Mesothelial cell of epicardium (in vitro differentiated cells): ENCODE data around the gene SAP30BP. TPM values are rescaled to one million over a fixed set of nuclear protein-coding genes. Genes with fewer than 3 reads are reported as not detected.
A peak's percentile ranks its signal among the peaks of the same experiment; 100 is the strongest.

Experiments
- DNase-seq, 2 experiments: peaks; one replicate each; pipeline ENCODE4 v3.0.0; 2021; ENCODE audit warnings: low spot score in 2 of 2; ENCODE audit not compliant: unreplicated experiment in 2 of 2
- H3K27ac Mint-ChIP-seq: 2 replicates; pipeline ENCODE4 v1.8.0; 2021; ENCODE audit warnings: mixed read lengths
- H3K27me3 Mint-ChIP-seq: 2 replicates; pipeline ENCODE4 v1.8.0; 2021; ENCODE audit warnings: low read depth, mixed read lengths
- H3K36me3 Mint-ChIP-seq: 2 replicates; pipeline ENCODE4 v1.8.0; 2021; ENCODE audit warnings: mixed read lengths
- H3K4me1 Mint-ChIP-seq: 2 replicates; pipeline ENCODE4 v1.8.0; 2021; ENCODE audit warnings: mixed read lengths
- H3K4me3 Mint-ChIP-seq: 2 replicates; pipeline ENCODE4 v1.8.0; 2021; ENCODE audit warnings: mild to moderate bottlenecking, moderate library complexity, mixed read lengths
- H3K9me3 Mint-ChIP-seq: 2 replicates; pipeline ENCODE4 v1.8.0; 2021; ENCODE audit warnings: mixed read lengths
- total RNA-seq: library from RNA; stranded (reverse); gene quantifications from 3 replicates; pipeline ENCODE4 v1.2.1, GENCODE V29; 2021
- TF ChIP-seq, protein P1 (sequence below): fragments of 200-600 bp; sonication (generic); IDR thresholded peaks from one replicate; pipeline ENCODE4 v1.5.0; 2021; ENCODE audit warnings: antibody characterized with exemption; ENCODE audit not compliant: unreplicated experiment

The SAP30BP gene
- total RNA-seq, 1 donor from 2014 or later: 96.0 TPM

- no peak overlapping the region for H3K4me3 Mint-ChIP-seq
- peaks cover 30% of the 10 kb centered on the region for H3K4me1 Mint-ChIP-seq
- H3K27ac Mint-ChIP-seq: no peak overlapping the region
- no peaks in the 10 kb centered on the region for H3K27me3 Mint-ChIP-seq
- TF ChIP-seq, protein P1, sequence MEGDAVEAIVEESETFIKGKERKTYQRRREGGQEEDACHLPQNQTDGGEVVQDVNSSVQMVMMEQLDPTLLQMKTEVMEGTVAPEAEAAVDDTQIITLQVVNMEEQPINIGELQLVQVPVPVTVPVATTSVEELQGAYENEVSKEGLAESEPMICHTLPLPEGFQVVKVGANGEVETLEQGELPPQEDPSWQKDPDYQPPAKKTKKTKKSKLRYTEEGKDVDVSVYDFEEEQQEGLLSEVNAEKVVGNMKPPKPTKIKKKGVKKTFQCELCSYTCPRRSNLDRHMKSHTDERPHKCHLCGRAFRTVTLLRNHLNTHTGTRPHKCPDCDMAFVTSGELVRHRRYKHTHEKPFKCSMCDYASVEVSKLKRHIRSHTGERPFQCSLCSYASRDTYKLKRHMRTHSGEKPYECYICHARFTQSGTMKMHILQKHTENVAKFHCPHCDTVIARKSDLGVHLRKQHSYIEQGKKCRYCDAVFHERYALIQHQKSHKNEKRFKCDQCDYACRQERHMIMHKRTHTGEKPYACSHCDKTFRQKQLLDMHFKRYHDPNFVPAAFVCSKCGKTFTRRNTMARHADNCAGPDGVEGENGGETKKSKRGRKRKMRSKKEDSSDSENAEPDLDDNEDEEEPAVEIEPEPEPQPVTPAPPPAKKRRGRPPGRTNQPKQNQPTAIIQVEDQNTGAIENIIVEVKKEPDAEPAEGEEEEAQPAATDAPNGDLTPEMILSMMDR: no peak
- no peaks in the 10 kb centered on the region for H3K36me3 Mint-ChIP-seq
- peak in 1 of 2 experiments; percentile 8 for DNase-seq
- H3K9me3 Mint-ChIP-seq: no peaks in the 10 kb centered on the region
Observed at GRCh38 chr17:75638893-75639292, 28.2 kb upstream of the SAP30BP start.

GRCh38 chr17:75639327-75639726 lies 27.8 kb upstream of the SAP30BP start:
- Mint-ChIP-seq H3K27me3 (no peaks in the 10 kb centered on the region), H3K27ac (no peak overlapping the region), H3K4me1 (peaks cover 25% of the 10 kb centered on the region), H3K36me3 (no peaks in the 10 kb centered on the region), H3K9me3 (no peaks in the 10 kb centered on the region), H3K4me3 (no peak overlapping the region)
- TF ChIP-seq, protein P1: no peak
- no peak for DNase-seq

GRCh38 chr17:75639771-75640555 lies 27.2 kb upstream of the SAP30BP start:
- H3K4me3 Mint-ChIP-seq: peak overlapping the region; percentile 28
- H3K27ac Mint-ChIP-seq: no peak overlapping the region
- DNase-seq: peak in 1 of 2 experiments; percentile 17
- H3K9me3 Mint-ChIP-seq: no peaks in the 10 kb centered on the region
- H3K27me3 Mint-ChIP-seq: no peaks in the 10 kb centered on the region
- no peaks in the 10 kb centered on the region for H3K36me3 Mint-ChIP-seq
- TF ChIP-seq, protein P1: peak; percentile 31
- H3K4me1 Mint-ChIP-seq: peaks cover 23% of the 10 kb centered on the region

DNA sequence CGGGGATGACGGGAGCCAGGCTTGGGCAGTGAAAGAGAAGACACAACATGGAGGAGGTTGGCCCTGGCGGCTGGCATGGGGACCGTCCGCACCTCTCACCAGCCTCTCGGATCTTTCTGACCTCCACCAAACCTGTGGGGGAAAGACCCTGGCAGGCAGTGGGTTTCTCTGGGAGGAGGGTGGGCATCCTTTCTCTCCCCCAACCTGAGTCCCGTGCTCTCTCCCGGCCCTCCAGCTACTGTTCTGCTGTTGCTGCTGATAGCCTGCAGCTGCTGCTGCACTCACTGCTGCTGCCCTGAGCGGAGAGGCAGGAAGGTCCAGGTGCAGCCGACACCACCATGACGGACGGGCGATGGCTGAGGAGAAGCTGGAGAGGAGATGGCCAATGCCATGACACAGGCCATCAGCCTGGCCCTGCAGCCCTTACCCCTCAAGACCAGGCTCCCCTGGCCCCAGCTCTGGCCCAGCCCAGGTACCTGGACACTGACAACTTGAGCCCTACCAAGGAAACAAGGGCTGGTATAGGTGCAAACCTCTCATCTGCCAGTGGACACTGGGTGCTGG lies 26.5 kb upstream of the SAP30BP start:
- H3K27me3 Mint-ChIP-seq: no peaks in the 10 kb centered on the region
- TF ChIP-seq, protein P1: no peak
- H3K4me1 Mint-ChIP-seq: peaks cover 30% of the 10 kb centered on the region
- no peaks in the 10 kb centered on the region for H3K9me3 Mint-ChIP-seq
- no peaks in the 10 kb centered on the region for H3K36me3 Mint-ChIP-seq
- DNase-seq: no peak
- H3K27ac Mint-ChIP-seq: no peak overlapping the region
- H3K4me3 Mint-ChIP-seq: no peak overlapping the region

DNA sequence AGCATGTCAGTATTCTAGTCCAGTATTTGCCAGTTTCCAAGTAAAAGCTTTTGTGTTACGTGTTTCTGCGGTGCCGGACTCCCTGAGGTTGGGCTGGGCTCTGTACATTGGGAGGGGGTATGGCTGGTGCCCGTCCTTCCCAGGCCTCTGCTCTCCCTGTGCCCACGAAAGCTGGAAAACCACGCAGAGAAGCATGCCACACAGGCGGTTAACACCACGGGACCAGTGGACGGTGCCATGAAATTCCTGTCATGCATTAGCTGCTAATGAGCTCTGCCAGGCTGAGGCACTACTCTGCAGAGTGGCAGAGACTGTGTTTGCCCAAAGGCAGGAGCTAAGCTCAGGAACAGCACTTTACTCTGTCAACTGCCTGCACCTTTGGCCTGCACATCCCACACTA lies 25.8 kb upstream of the SAP30BP start:
- TF ChIP-seq, protein P1: no peak
- no peak for DNase-seq
- Mint-ChIP-seq H3K36me3 (no peaks in the 10 kb centered on the region), H3K4me1 (peaks cover 37% of the 10 kb centered on the region), H3K27ac (no peak overlapping the region), H3K4me3 (no peak overlapping the region), H3K9me3 (no peaks in the 10 kb centered on the region), H3K27me3 (no peaks in the 10 kb centered on the region)
